HG03378 (cell line): ENCODE measurements around the gene L3MBTL1.

ENCODE experiments used
- ATAC-seq: cut with Tn5 transposase; IDR thresholded peaks from one replicate; pipeline ENCODE4 v1.9.1; 2021; ENCODE audit warnings: mild to moderate bottlenecking, moderate library complexity; ENCODE audit not compliant: unreplicated experiment

L3MBTL1 gene

GRCh38 chr20:43534791-43535350 lies 27.4 kb downstream of the L3MBTL1 start:
- no peak for ATAC-seq

- ATAC-seq, result no peak
Observed at GRCh38 chr20:43535370-43536004, 28.0 kb downstream of the L3MBTL1 start.

- no peak for ATAC-seq
Observed at GRCh38 chr20:43536041-43536816, 28.7 kb downstream of the L3MBTL1 start.

- no peak for ATAC-seq
Observed at GRCh38 chr20:43536817-43537440, 29.4 kb downstream of the L3MBTL1 start.

GRCh38 chr20:43537921-43538877 lies 30.7 kb downstream of the L3MBTL1 start:
- no peak for ATAC-seq

DNA sequence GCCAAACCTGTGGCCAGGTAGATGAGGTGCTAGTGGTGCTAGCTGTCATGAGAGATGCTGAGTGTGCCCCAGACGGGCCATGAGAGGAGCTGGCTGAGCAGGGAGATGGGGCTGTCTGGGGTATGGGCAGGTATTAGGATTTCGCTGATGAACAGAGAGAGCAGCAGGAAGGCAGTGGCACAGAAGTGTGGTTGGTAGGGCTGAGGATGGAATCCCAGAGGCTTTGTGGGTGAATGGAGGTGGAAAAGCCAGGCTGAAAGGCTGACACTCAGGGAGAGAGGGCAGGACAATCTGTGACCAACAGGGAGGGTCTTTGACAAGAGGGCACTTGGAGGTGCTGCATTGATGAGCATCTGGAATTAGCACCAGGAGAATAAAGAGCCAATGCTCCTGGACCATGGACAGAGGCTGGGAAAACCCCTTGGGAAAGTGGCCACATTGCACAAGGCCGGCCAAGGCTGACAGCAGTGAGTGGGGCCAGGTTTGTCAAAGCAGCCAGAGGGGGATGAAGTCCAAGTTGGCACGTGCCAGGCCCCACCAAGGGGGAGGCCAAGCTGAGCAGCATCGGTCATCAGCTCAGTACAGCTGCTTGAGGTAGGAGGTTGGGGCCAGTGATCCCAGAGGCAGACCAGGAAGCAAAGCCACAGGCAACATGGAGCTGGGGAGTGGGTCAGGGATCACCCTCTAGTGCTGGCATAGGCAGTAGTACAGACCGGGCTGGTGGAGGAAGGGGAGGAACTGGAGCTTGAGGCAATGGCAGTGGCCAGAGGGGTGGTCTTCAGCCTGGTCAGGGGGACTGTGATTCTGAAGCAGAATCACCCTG lies 31.6 kb downstream of the L3MBTL1 start:
- no peak for ATAC-seq

- no peak for ATAC-seq
Observed at GRCh38 chr20:43539975-43540672, 32.6 kb downstream of the L3MBTL1 start.

DNA sequence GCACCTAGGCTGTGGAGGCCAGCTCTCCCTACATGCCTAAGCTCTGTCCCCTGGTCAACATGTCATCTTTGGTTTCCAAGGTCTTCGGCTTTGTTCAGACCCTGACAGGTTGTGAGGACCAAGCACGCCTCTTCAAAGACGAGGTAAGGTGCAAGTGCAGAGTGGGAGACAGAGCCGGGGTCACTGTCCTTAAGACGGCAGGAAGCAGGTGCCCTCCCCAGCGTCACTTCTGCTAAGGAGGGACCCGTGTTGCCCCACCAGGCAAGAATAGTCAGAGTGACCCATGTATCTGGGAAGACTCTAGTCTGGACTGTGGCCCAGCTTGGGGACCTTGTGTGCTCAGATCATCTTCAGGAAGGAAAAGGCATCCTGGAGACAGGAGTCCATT lies 33.2 kb downstream of the L3MBTL1 start:
- no peak for ATAC-seq

DNA sequence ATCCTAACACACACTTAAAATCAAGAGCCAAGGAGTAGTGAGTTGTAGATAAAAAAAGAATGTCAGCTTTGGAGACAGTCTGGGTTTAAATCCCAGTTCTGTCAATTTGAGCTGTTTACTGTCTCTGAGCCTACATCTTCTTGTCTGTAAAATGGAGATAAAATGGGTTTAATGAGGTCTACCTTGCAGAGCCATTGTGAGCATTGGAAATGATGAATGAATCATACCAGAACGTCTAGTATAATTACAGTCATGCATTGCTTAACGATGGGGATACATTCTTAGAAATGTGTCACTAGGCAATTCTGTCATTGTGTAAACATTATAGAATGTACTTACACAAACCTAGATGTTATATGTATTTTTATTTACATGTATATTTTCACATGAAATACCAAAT lies 33.7 kb downstream of the L3MBTL1 start:
- ATAC-seq, result no peak

- ATAC-seq, result no peak
Observed at GRCh38 chr20:43542161-43542560, 34.7 kb downstream of the L3MBTL1 start.

DNA sequence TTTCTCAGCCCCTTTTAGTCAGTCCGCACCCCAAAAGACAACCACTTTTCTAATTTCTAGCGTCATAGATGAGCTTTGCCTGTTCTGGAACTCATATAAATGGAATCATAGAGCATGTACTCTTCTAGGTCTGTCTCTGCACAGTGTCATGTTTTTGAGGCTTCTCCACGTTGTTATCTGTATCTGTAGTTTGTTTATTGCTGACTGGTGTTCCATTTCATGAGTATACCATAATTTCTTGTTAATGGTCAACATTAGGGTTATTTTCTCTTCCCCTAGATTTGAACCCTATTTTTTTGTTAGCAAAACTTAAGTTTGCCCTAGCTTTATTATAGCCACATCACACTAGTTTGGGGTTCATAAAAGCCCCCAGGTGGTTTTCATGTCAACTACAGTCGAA lies 35.2 kb downstream of the L3MBTL1 start:
- no peak for ATAC-seq

- ATAC-seq, result no peak
Observed at GRCh38 chr20:43543138-43543537, 35.6 kb downstream of the L3MBTL1 start.

DNA sequence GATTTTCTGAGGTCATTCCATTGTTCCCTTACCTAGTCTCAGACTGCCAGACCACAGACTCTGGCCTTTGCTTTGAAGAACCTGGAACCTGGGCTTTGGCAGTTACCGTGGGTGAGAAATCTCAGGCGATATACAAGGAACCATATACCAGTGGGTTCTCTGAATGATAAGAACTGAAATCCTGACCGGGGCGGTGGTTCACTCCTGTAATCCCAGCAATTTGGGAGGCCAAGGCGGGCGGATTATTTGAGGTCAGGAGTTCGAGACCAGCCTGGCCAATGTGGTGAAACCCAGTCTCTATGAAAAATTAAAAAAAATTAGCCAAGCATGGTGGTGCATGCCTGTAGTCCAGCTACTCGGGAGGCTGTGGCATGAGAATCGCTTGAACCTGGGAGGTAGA lies 37.0 kb downstream of the L3MBTL1 start:
- no peak for ATAC-seq

- ATAC-seq, result no peak
Observed at GRCh38 chr20:43545837-43546578, 38.5 kb downstream of the L3MBTL1 start.

DNA sequence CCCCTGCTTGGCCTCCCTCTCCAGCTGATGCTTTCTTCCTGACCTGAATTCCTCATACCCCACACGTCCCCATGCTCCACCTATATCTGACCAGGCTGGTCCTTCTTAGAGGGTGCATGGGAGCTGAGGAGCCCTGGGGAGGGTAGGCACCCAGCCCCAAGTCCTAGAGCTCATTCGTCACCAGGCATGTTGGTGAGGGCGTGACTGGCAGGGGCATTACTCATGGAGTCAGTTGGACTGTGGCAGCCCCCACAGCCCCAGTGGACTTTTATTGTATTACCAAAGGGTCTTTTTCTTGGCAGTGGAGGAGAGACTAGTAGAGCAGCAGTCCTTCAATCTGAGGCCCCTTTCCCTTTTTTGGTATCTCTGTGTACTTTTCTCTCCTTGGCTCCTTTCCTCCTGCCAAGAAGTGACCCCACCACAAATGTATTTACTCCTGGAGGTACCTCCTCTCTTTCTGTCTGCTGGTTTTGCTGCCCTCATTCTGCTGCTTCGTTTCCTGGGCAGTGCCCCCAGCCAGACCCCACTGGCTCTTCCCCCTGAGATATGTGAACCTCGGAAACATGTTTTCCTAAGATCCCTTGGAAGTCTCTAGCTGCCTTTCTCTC lies 40.9 kb downstream of the L3MBTL1 start:
- no peak for ATAC-seq

GRCh38 chr20:43549416-43550065 lies 42.0 kb downstream of the L3MBTL1 start:
- ATAC-seq, result no peak

DNA sequence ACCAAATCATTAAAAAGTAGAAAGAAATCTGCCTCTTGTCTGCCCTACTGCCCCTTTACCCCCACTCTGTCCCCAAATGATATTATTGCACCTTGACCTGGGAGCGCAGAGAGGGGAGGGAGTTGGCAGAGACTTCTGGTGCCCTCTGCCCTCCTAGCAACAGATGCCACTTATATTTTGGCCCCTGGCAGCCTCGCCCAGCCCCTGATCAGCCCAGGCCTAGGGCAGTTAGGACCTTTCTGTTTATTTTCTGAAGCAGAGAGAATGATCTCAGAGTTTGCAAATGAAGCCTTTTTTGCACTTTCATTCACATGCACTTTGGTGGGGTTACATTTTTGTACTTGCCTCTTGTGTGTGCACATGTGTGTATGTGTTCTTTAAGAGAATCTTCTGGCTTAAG lies 43.0 kb downstream of the L3MBTL1 start:
- ATAC-seq, result no peak

GRCh38 chr20:43554369-43554768 lies 46.9 kb downstream of the L3MBTL1 start:
- no peak for ATAC-seq
